Measurements from ENCODE around the gene CERS1. TPM values are rescaled to one million over a fixed set of nuclear protein-coding genes. Genes with fewer than 3 reads are reported as not detected.

The CERS1 gene
- total and polyA plus RNA-seq, 10 of the 15 experiments (the other 5 are each of a cell fraction or from before 2014, with no cell fraction given) = 0.19 TPM; not detected in 9

Other genes with a start within 250 kb of the CERS1 start
Only the 7 nearest of the 10 such genes appear.
- not detected in 2 replicates for gene COMP, start 104.9 kb downstream of the CERS1 start, total RNA-seq (2014; rRNA removed)
- not detected in 2 replicates for gene COMP, start 104.9 kb downstream of the CERS1 start, total RNA-seq (2014; rRNA removed; fragmentation: Illumina TruSeq; extraction: Trizol)
- gene COMP, start 104.9 kb downstream of the CERS1 start, total RNA-seq (2021) = not detected in 2 replicates
- not detected in 2 replicates for gene COMP, start 104.9 kb downstream of the CERS1 start, polyA plus RNA-seq (2011; rRNA removed)
- gene COMP, start 104.9 kb downstream of the CERS1 start, polyA plus RNA-seq (2014; fragmentation: Illumina TruSeq; extraction: Trizol) = not detected in 2 replicates
- not detected for gene COMP, start 104.9 kb downstream of the CERS1 start, polyA plus RNA-seq (2014; fragmentation: Nextera tagmentation; extraction: Ambion mirVana)
- not detected in 2 replicates for gene COMP, start 104.9 kb downstream of the CERS1 start, polyA plus RNA-seq (2014; rRNA removed)
- gene COMP, start 104.9 kb downstream of the CERS1 start, polyA plus RNA-seq (2016; fragmentation: Nextera tagmentation; extraction: Ambion mirVana) = under 1 TPM in 1 of 2 experiments, not detected in 1; 0.17 TPM
- 35.3 and 40.6 TPM in 2 replicates for gene UPF1, start 64.2 kb downstream of the CERS1 start, total RNA-seq (2014; rRNA removed)
- gene UPF1, start 64.2 kb downstream of the CERS1 start, total RNA-seq (2014; rRNA removed; fragmentation: Illumina TruSeq; extraction: Trizol) = 14.5 and 16.1 TPM in 2 replicates
- 71.9 and 80.9 TPM in 2 replicates for gene UPF1, start 64.2 kb downstream of the CERS1 start, total RNA-seq (2021)
- gene UPF1, start 64.2 kb downstream of the CERS1 start, polyA plus RNA-seq (2011; rRNA removed) = 8.9 and 22.8 TPM in 2 replicates
- 26.2 and 33.5 TPM in 2 replicates for gene UPF1, start 64.2 kb downstream of the CERS1 start, polyA plus RNA-seq (2014; fragmentation: Illumina TruSeq; extraction: Trizol)
- 1 to 10 TPM in 1 of 2 experiments, under 1 TPM in 1; 0.58 to 1.1 TPM for gene UPF1, start 64.2 kb downstream of the CERS1 start, polyA plus RNA-seq (2014; fragmentation: Nextera tagmentation; extraction: Ambion mirVana)
- 35.1 and 47.1 TPM in 2 replicates for gene UPF1, start 64.2 kb downstream of the CERS1 start, polyA plus RNA-seq (2014; rRNA removed)
- gene UPF1, start 64.2 kb downstream of the CERS1 start, polyA plus RNA-seq (2016; fragmentation: Nextera tagmentation; extraction: Ambion mirVana) = 1 to 10 TPM; 4.5 to 5.6 TPM
- gene COPE, start 23.2 kb upstream of the CERS1 start, total RNA-seq (2014; rRNA removed) = 281 and 305 TPM in 2 replicates
- 101 and 113 TPM in 2 replicates for gene COPE, start 23.2 kb upstream of the CERS1 start, total RNA-seq (2014; rRNA removed; fragmentation: Illumina TruSeq; extraction: Trizol)
- gene COPE, start 23.2 kb upstream of the CERS1 start, total RNA-seq (2021) = 277 and 296 TPM in 2 replicates
- 71.8 and 167 TPM in 2 replicates for gene COPE, start 23.2 kb upstream of the CERS1 start, polyA plus RNA-seq (2011; rRNA removed)
- 4.3 and 47.5 TPM in 2 replicates for gene COPE, start 23.2 kb upstream of the CERS1 start, polyA plus RNA-seq (2014; fragmentation: Illumina TruSeq; extraction: Trizol)
- gene COPE, start 23.2 kb upstream of the CERS1 start, polyA plus RNA-seq (2014; fragmentation: Nextera tagmentation; extraction: Ambion mirVana) = 10 to 100 TPM in 1 of 2 experiments, 1 to 10 TPM in 1; 3.5 to 17.8 TPM
- 278 and 310 TPM in 2 replicates for gene COPE, start 23.2 kb upstream of the CERS1 start, polyA plus RNA-seq (2014; rRNA removed)
- gene COPE, start 23.2 kb upstream of the CERS1 start, polyA plus RNA-seq (2016; fragmentation: Nextera tagmentation; extraction: Ambion mirVana) = 100 to 1,000 TPM; 387 to 464 TPM
- gene DDX49, start 23.6 kb upstream of the CERS1 start, total RNA-seq (2014; rRNA removed) = 78.2 and 85.3 TPM in 2 replicates
- gene DDX49, start 23.6 kb upstream of the CERS1 start, total RNA-seq (2014; rRNA removed; fragmentation: Illumina TruSeq; extraction: Trizol) = 39.0 and 39.8 TPM in 2 replicates
- gene DDX49, start 23.6 kb upstream of the CERS1 start, total RNA-seq (2021) = 65.6 and 76.5 TPM in 2 replicates
- gene DDX49, start 23.6 kb upstream of the CERS1 start, polyA plus RNA-seq (2011; rRNA removed) = 20.0 and 36.9 TPM in 2 replicates
- 7.1 and 25.6 TPM in 2 replicates for gene DDX49, start 23.6 kb upstream of the CERS1 start, polyA plus RNA-seq (2014; fragmentation: Illumina TruSeq; extraction: Trizol)
- gene DDX49, start 23.6 kb upstream of the CERS1 start, polyA plus RNA-seq (2014; fragmentation: Nextera tagmentation; extraction: Ambion mirVana) = 1 to 10 TPM in 1 of 2 experiments, under 1 TPM in 1; 0.58 to 5.5 TPM
- gene DDX49, start 23.6 kb upstream of the CERS1 start, polyA plus RNA-seq (2014; rRNA removed) = 56.4 and 68.9 TPM in 2 replicates
- 100 to 1,000 TPM in 1 of 2 experiments, 10 to 100 TPM in 1; 86.1 to 102 TPM for gene DDX49, start 23.6 kb upstream of the CERS1 start, polyA plus RNA-seq (2016; fragmentation: Nextera tagmentation; extraction: Ambion mirVana)
- 0.05 and 0.85 TPM in 2 replicates for gene HOMER3, start 45.1 kb upstream of the CERS1 start, total RNA-seq (2014; rRNA removed)
- gene HOMER3, start 45.1 kb upstream of the CERS1 start, total RNA-seq (2014; rRNA removed; fragmentation: Illumina TruSeq; extraction: Trizol) = 0.18 TPM in 1 of 2 replicates, not detected in the other
- 0.19 and 0.64 TPM in 2 replicates for gene HOMER3, start 45.1 kb upstream of the CERS1 start, total RNA-seq (2021)
- 6.3 and 10.6 TPM in 2 replicates for gene HOMER3, start 45.1 kb upstream of the CERS1 start, polyA plus RNA-seq (2011; rRNA removed)
- 0.24 and 0.38 TPM in 2 replicates for gene HOMER3, start 45.1 kb upstream of the CERS1 start, polyA plus RNA-seq (2014; fragmentation: Illumina TruSeq; extraction: Trizol)
- gene HOMER3, start 45.1 kb upstream of the CERS1 start, polyA plus RNA-seq (2014; fragmentation: Nextera tagmentation; extraction: Ambion mirVana) = not detected
- 0.70 and 0.73 TPM in 2 replicates for gene HOMER3, start 45.1 kb upstream of the CERS1 start, polyA plus RNA-seq (2014; rRNA removed)
- under 1 TPM; 0.35 to 0.36 TPM for gene HOMER3, start 45.1 kb upstream of the CERS1 start, polyA plus RNA-seq (2016; fragmentation: Nextera tagmentation; extraction: Ambion mirVana)
- 56.5 and 56.7 TPM in 2 replicates for gene SUGP2, start 137.4 kb upstream of the CERS1 start, total RNA-seq (2014; rRNA removed)
- gene SUGP2, start 137.4 kb upstream of the CERS1 start, total RNA-seq (2014; rRNA removed; fragmentation: Illumina TruSeq; extraction: Trizol) = 55.3 and 56.4 TPM in 2 replicates
- gene SUGP2, start 137.4 kb upstream of the CERS1 start, total RNA-seq (2021) = 93.9 and 102 TPM in 2 replicates
- 113 and 120 TPM in 2 replicates for gene SUGP2, start 137.4 kb upstream of the CERS1 start, polyA plus RNA-seq (2011; rRNA removed)
- gene SUGP2, start 137.4 kb upstream of the CERS1 start, polyA plus RNA-seq (2014; fragmentation: Illumina TruSeq; extraction: Trizol) = 79.0 and 82.1 TPM in 2 replicates
- 10 to 100 TPM; 15.0 to 38.6 TPM for gene SUGP2, start 137.4 kb upstream of the CERS1 start, polyA plus RNA-seq (2014; fragmentation: Nextera tagmentation; extraction: Ambion mirVana)
- gene SUGP2, start 137.4 kb upstream of the CERS1 start, polyA plus RNA-seq (2014; rRNA removed) = 120 and 126 TPM in 2 replicates
- gene SUGP2, start 137.4 kb upstream of the CERS1 start, polyA plus RNA-seq (2016; fragmentation: Nextera tagmentation; extraction: Ambion mirVana) = 10 to 100 TPM; 56.7 to 57.6 TPM
- gene ARMC6, start 137.4 kb upstream of the CERS1 start, total RNA-seq (2014; rRNA removed) = 54.6 and 64.4 TPM in 2 replicates
- gene ARMC6, start 137.4 kb upstream of the CERS1 start, total RNA-seq (2014; rRNA removed; fragmentation: Illumina TruSeq; extraction: Trizol) = 22.8 and 27.1 TPM in 2 replicates
- 45.3 and 53.9 TPM in 2 replicates for gene ARMC6, start 137.4 kb upstream of the CERS1 start, total RNA-seq (2021)
- gene ARMC6, start 137.4 kb upstream of the CERS1 start, polyA plus RNA-seq (2011; rRNA removed) = 20.0 and 26.5 TPM in 2 replicates
- gene ARMC6, start 137.4 kb upstream of the CERS1 start, polyA plus RNA-seq (2014; fragmentation: Illumina TruSeq; extraction: Trizol) = 15.8 and 32.4 TPM in 2 replicates
- 1 to 10 TPM; 1.1 to 2.6 TPM for gene ARMC6, start 137.4 kb upstream of the CERS1 start, polyA plus RNA-seq (2014; fragmentation: Nextera tagmentation; extraction: Ambion mirVana)
- gene ARMC6, start 137.4 kb upstream of the CERS1 start, polyA plus RNA-seq (2014; rRNA removed) = 50.8 and 53.5 TPM in 2 replicates
- 10 to 100 TPM; 54.3 to 59.1 TPM for gene ARMC6, start 137.4 kb upstream of the CERS1 start, polyA plus RNA-seq (2016; fragmentation: Nextera tagmentation; extraction: Ambion mirVana)